ENCODE data around the gene RXFP2.

The RXFP2 gene

GRCh38 chr13:31818236-31818635 is 78.9 kb downstream of the RXFP2 start:
- TF ChIP-seq FOXP2 (optimal IDR thresholded peaks at IDR 0.05; ENCODE audit: borderline replicate concordance, extremely low read depth, extremely low read length, insufficient read depth) (no peak), TAF1 (IDR thresholded peaks at IDR 0.05; ENCODE audit: borderline replicate concordance, insufficient read depth, low read length) (no peak), REST (IDR thresholded peaks at IDR 0.05; ENCODE audit: insufficient read depth in 1 of 2, low read depth in 2 of 2, low read length in 2 of 2) (no peak), SIN3A (IDR thresholded peaks at IDR 0.05; ENCODE audit: borderline replicate concordance, insufficient read depth, low read length) (no peak), POLR2AphosphoS5 (IDR thresholded peaks at IDR 0.05; ENCODE audit: low read depth, low read length) (no peak)

GRCh38 chr13:31824705-31825517 is 85.6 kb downstream of the RXFP2 start:
- TF ChIP-seq SIN3A (IDR thresholded peaks at IDR 0.05; ENCODE audit: borderline replicate concordance, insufficient read depth, low read length): no peak
- TF ChIP-seq REST (IDR thresholded peaks at IDR 0.05; ENCODE audit: insufficient read depth in 1 of 2, low read depth in 2 of 2, low read length in 2 of 2): no peak
- no peak for TF ChIP-seq FOXP2 (optimal IDR thresholded peaks at IDR 0.05; ENCODE audit: borderline replicate concordance, extremely low read depth, extremely low read length, insufficient read depth)

GRCh38 chr13:31826521-31826920 is 87.2 kb downstream of the RXFP2 start:
- TF ChIP-seq TAF1 (IDR thresholded peaks at IDR 0.05; ENCODE audit: borderline replicate concordance, insufficient read depth, low read length): no peak
- TF ChIP-seq SIN3A (IDR thresholded peaks at IDR 0.05; ENCODE audit: borderline replicate concordance, insufficient read depth, low read length): no peak
- no peak for TF ChIP-seq REST (IDR thresholded peaks at IDR 0.05; ENCODE audit: insufficient read depth in 1 of 2, low read depth in 2 of 2, low read length in 2 of 2)
- TF ChIP-seq POLR2AphosphoS5 (IDR thresholded peaks at IDR 0.05; ENCODE audit: low read depth, low read length): no peak
- no peak for TF ChIP-seq FOXP2 (optimal IDR thresholded peaks at IDR 0.05; ENCODE audit: borderline replicate concordance, extremely low read depth, extremely low read length, insufficient read depth)

GRCh38 chr13:31827707-31828106 is 88.4 kb downstream of the RXFP2 start:
- no peak for TF ChIP-seq FOXP2 (optimal IDR thresholded peaks at IDR 0.05; ENCODE audit: borderline replicate concordance, extremely low read depth, extremely low read length, insufficient read depth)
- no peak for TF ChIP-seq TAF1 (IDR thresholded peaks at IDR 0.05; ENCODE audit: borderline replicate concordance, insufficient read depth, low read length)
- TF ChIP-seq SIN3A (IDR thresholded peaks at IDR 0.05; ENCODE audit: borderline replicate concordance, insufficient read depth, low read length): no peak
- TF ChIP-seq POLR2AphosphoS5 (IDR thresholded peaks at IDR 0.05; ENCODE audit: low read depth, low read length): no peak
- TF ChIP-seq REST (IDR thresholded peaks at IDR 0.05; ENCODE audit: insufficient read depth in 1 of 2, low read depth in 2 of 2, low read length in 2 of 2): no peak
